ENCODE data around the gene LINC00632. TPM values are rescaled to one million over a fixed set of nuclear protein-coding genes. Genes with fewer than 3 reads are reported as not detected.

Gene LINC00632
- total and polyA plus RNA-seq, 11 donors, result 4.7 to 716 (median 55.8) TPM

- intact Hi-C loops (cut with DNase I), result no loop called here
- H3K4me1 ChIP-seq, result peaks cover 0 to 2% (median 0%) of the 10 kb centered on the region in 12 donors
- WGBS, 4 donors, result 75 to 92% (median 83%) methylated on average over 4 of the region's 4 CpGs
- H3K36me3 ChIP-seq, result no peaks in the 10 kb centered on the region
- DNase-seq, result no peak
- TF ChIP-seq POLR2A (IDR thresholded peaks at IDR 0.05), result no peak
- TF ChIP-seq CTCF (IDR thresholded peaks at IDR 0.05), result no peak
- H3K27me3 ChIP-seq, result peaks cover 0 to 23% (median 0%) of the 10 kb centered on the region in 9 donors
- no peak for ATAC-seq
- H3K4me3 ChIP-seq, result no peak overlapping the region
- no peak overlapping the region for H3K27ac ChIP-seq
- no peaks in the 10 kb centered on the region for H3K9me3 ChIP-seq
Measured at GRCh38 chrX:140711894-140712293, 2.3 kb downstream of the LINC00632 start.

GRCh38 chrX:140712413-140713173, 3.0 kb downstream of the LINC00632 start:
- WGBS, 4 donors, result 3 to 34% (median 13%) methylated on average over 16 of the region's 16 CpGs
- intact Hi-C loops (cut with DNase I), result no loop called here

GRCh38 chrX:140713174-140713539, 3.6 kb downstream of the LINC00632 start:
- H3K4me3 ChIP-seq, result peak overlapping the region in 10 of 12 donors; percentile 9 to 46 (median 35)
- no peaks in the 10 kb centered on the region for H3K9me3 ChIP-seq
- no peak for DNase-seq
- 8 to 45% (median 23%) methylated on average over 6 of the region's 6 CpGs for WGBS, 4 donors
- intact Hi-C loops (cut with DNase I), result no loop called here
- peak overlapping the region in 2 of 12 donors; percentile 4 to 38 for H3K27ac ChIP-seq
- no peak for ATAC-seq
- no peaks in the 10 kb centered on the region for H3K36me3 ChIP-seq
- H3K4me1 ChIP-seq, result peaks cover 0 to 2% (median 0%) of the 10 kb centered on the region in 12 donors
- TF ChIP-seq POLR2A (IDR thresholded peaks at IDR 0.05), result no peak
- TF ChIP-seq CTCF (IDR thresholded peaks at IDR 0.05), result no peak
- H3K27me3 ChIP-seq, result peaks cover 0 to 23% (median 0%) of the 10 kb centered on the region in 9 donors

More at GRCh38 chrX:140712413-140713173, 3.0 kb downstream of the LINC00632 start:
- TF ChIP-seq CTCF (IDR thresholded peaks at IDR 0.05) (no peak), POLR2A (IDR thresholded peaks at IDR 0.05) (no peak)
- Histone ChIP-seq H3K9me3 (no peaks in the 10 kb centered on the region), H3K27me3 (peaks cover 0 to 23% (median 0%) of the 10 kb centered on the region in 9 donors), H3K36me3 (no peaks in the 10 kb centered on the region), H3K27ac (peak overlapping the region in 2 of 12 donors; percentile 4 to 38), H3K4me1 (peaks cover 0 to 2% (median 0%) of the 10 kb centered on the region in 12 donors), H3K4me3 (peak overlapping the region in 10 of 12 donors; percentile 9 to 46 (median 35))
- ATAC-seq (peak in 3 of 4 donors; percentile 41 to 73 (median 70)), DNase-seq (peak; percentile 35 to 71 (median 56))

GRCh38 chrX:140715787-140716186, 6.2 kb downstream of the LINC00632 start:
- WGBS, 4 donors, result 78 to 90% (median 83%) methylated on average over 5 of the region's 5 CpGs
- Histone ChIP-seq H3K9me3 (no peaks in the 10 kb centered on the region), H3K27me3 (peaks cover 0 to 15% (median 0%) of the 10 kb centered on the region in 9 donors), H3K4me1 (peaks cover 0 to 2% (median 0%) of the 10 kb centered on the region in 12 donors), H3K27ac (no peak overlapping the region), H3K36me3 (no peaks in the 10 kb centered on the region), H3K4me3 (no peak overlapping the region)
- ATAC-seq, result no peak
- no peak for TF ChIP-seq POLR2A (IDR thresholded peaks at IDR 0.05)
- no peak for DNase-seq
- intact Hi-C loops (cut with DNase I), result no loop called here

Measured in heart left ventricle (tissue), 16 donors.